GM23338 (cell line): Measurements from ENCODE around the gene PISD. TPM values are rescaled to one million over a fixed set of nuclear protein-coding genes. Genes with fewer than 3 reads are reported as not detected.

Experiments
- ATAC-seq: fragments of 200-7000 bp; cut with Tn5 transposase; 3 replicates; pipeline ENCODE4 v1.9.1; 2020
- DNase-seq: peaks from one replicate; pipeline ENCODE4 v3.0.0-alpha.2; 2015; ENCODE audit warnings: low spot score
- H2AFZ ChIP-seq: fragments of 200-600 bp; sonication (generic); 2 replicates; pipeline ENCODE4 v1.8.0; 2016; ENCODE audit warnings: antibody characterized with exemption, mild to moderate bottlenecking, moderate library complexity
- H3F3A ChIP-seq: fragments of 200-600 bp; sonication (generic); replicated peaks from 2 replicates; pipeline ENCODE4 v1.8.0; 2017; ENCODE audit warnings: antibody characterized with exemption, mixed run types, low read depth
- H3K27ac ChIP-seq: fragments of 200-600 bp; sonication (generic); 2 replicates; pipeline ENCODE4 v1.6.1; 2016; ENCODE audit warnings: low read depth
- H3K27me3 ChIP-seq: fragments of 200-600 bp; sonication (generic); 2 replicates; pipeline ENCODE4 v1.8.0; 2016; ENCODE audit warnings: mild to moderate bottlenecking, mixed run types, moderate library complexity; ENCODE audit not compliant: insufficient read depth
- H3K36me3 ChIP-seq: fragments of 200-600 bp; sonication (generic); 2 replicates; pipeline ENCODE4 v1.8.0; 2016; ENCODE audit warnings: mild to moderate bottlenecking; ENCODE audit not compliant: insufficient read depth
- H3K4me1 ChIP-seq: fragments of 200-600 bp; sonication (generic); 2 replicates; pipeline ENCODE4 v1.8.0; 2016; ENCODE audit warnings: mild to moderate bottlenecking, moderate library complexity; ENCODE audit not compliant: insufficient read depth
- H3K4me2 ChIP-seq: fragments of 200-600 bp; sonication (generic); 2 replicates; pipeline ENCODE4 v1.7.1; 2017; ENCODE audit warnings: mixed run types
- H3K4me3 ChIP-seq: fragments of 200-600 bp; sonication (generic); 2 replicates; pipeline ENCODE4 v1.6.1; 2016; ENCODE audit warnings: mixed run types
- H3K79me2 ChIP-seq: fragments of 200-600 bp; sonication (generic); replicated peaks from 2 replicates; pipeline ENCODE4 v1.8.0; 2017; ENCODE audit warnings: mild to moderate bottlenecking; ENCODE audit not compliant: insufficient read depth
- H3K9me2 ChIP-seq: fragments of 200-600 bp; sonication (generic); 2 replicates; pipeline ENCODE4 v1.8.0; 2017; ENCODE audit not compliant: insufficient read depth
- H4K20me1 ChIP-seq: fragments of 200-600 bp; sonication (generic); replicated peaks from 2 replicates; pipeline ENCODE4 v1.8.0; 2017; ENCODE audit warnings: mild to moderate bottlenecking; ENCODE audit not compliant: insufficient read depth
- H3K27ac Mint-ChIP-seq: 2 replicates; pipeline ENCODE4 v1.8.0; 2020; ENCODE audit warnings: inconsistent platforms, mild to moderate bottlenecking, moderate library complexity, mixed read lengths
- H3K27me3 Mint-ChIP-seq: 3 replicates; pipeline ENCODE4 v1.8.0; 2022; ENCODE audit warnings: low read depth, mild to moderate bottlenecking, moderate library complexity, mixed read lengths, inconsistent platforms; ENCODE audit not compliant: insufficient read depth, poor library complexity
- H3K36me3 Mint-ChIP-seq: 3 replicates; pipeline ENCODE4 v1.8.0; 2021; ENCODE audit warnings: low read depth, mild to moderate bottlenecking, inconsistent platforms, moderate library complexity, mixed read lengths
- H3K4me1 Mint-ChIP-seq: 3 replicates; pipeline ENCODE4 v1.8.0; 2020; ENCODE audit warnings: mild to moderate bottlenecking, inconsistent platforms, mixed read lengths
- H3K4me3 Mint-ChIP-seq: 3 replicates; pipeline ENCODE4 v1.8.0; 2021; ENCODE audit warnings: moderate library complexity, mild to moderate bottlenecking, inconsistent platforms, mixed read lengths
- H3K9me3 Mint-ChIP-seq: 3 replicates; pipeline ENCODE4 v1.8.0; 2020; ENCODE audit warnings: moderate library complexity, mild to moderate bottlenecking, inconsistent platforms, mixed read lengths
- CREB1 ChIP-seq: fragments of 250-450 bp; sonication (Bioruptor Pico); IDR thresholded peaks from 2 replicates; pipeline ENCODE4 v1.5.0; 2020; ENCODE audit warnings: low read depth, mild to moderate bottlenecking, moderate library complexity
- EZH2 ChIP-seq: fragments of 200-600 bp; sonication (generic); IDR thresholded peaks from one replicate; pipeline ENCODE4 v1.8.0; 2017; ENCODE audit warnings: antibody characterized with exemption, mild to moderate bottlenecking, low read depth; ENCODE audit not compliant: unreplicated experiment
- EZH2phosphoT487 ChIP-seq: fragments of 200-600 bp; sonication (generic); IDR thresholded peaks from one replicate; pipeline ENCODE4 v1.8.1; 2018; ENCODE audit warnings: antibody characterized with exemption; ENCODE audit not compliant: unreplicated experiment
- JUNB ChIP-seq: IDR thresholded peaks from one replicate; pipeline ENCODE4 v1.6.1; 2016; ENCODE audit warnings: antibody characterized with exemption; ENCODE audit not compliant: unreplicated experiment
- NANOG ChIP-seq: IDR thresholded peaks from 2 replicates; pipeline ENCODE4 v1.6.1; 2016; ENCODE audit warnings: antibody characterized with exemption, borderline replicate concordance
- POLR2AphosphoS5 ChIP-seq: IDR thresholded peaks from 2 replicates; pipeline ENCODE4 v1.6.1; 2016; ENCODE audit warnings: antibody characterized with exemption, low read depth
- STAT1 ChIP-seq: IDR thresholded peaks from one replicate; pipeline ENCODE4 v1.6.1; 2016; ENCODE audit warnings: antibody characterized with exemption; ENCODE audit not compliant: unreplicated experiment
- ZNF114 ChIP-seq: fragments of 250-450 bp; sonication (Bioruptor Pico); IDR thresholded peaks from 2 replicates; pipeline ENCODE4 v1.5.0; 2020; ENCODE audit warnings: mild to moderate bottlenecking, moderate library complexity
- ZNF331 ChIP-seq: fragments of 250-450 bp; sonication (Bioruptor Pico); IDR thresholded peaks from 2 replicates; pipeline ENCODE4 v1.5.0; 2020; ENCODE audit warnings: low read depth, mild to moderate bottlenecking, moderate library complexity
- ZNF462 ChIP-seq: fragments of 250-450 bp; sonication (Bioruptor Pico); IDR thresholded peaks from 2 replicates; pipeline ENCODE4 v1.5.0; 2020; ENCODE audit warnings: mild to moderate bottlenecking, moderate library complexity
- polyA plus RNA-seq: library from polyadenylated mRNA; unstranded; fragments of >200 nt; fragmentation: Nextera tagmentation; extraction: Ambion mirVana; gene quantifications from 2 replicates; pipeline ENCODE4 v1.2.1, GENCODE V29; 2016
- total RNA-seq: library from RNA; depleted of rRNA; stranded (reverse); fragments of >200 nt; shearing (Covaris generic); gene quantifications from 2 replicates; pipeline ENCODE4 v1.2.3, GENCODE V29; 2014
- TF ChIP-seq, protein P1 (sequence below): IDR thresholded peaks from one replicate; pipeline ENCODE4 v1.6.1; 2018; ENCODE audit warnings: antibody characterized with exemption; ENCODE audit not compliant: unreplicated experiment
- TF ChIP-seq, protein P2 (sequence below), 2 experiments: fragments of 200-600 bp in 1 of 2; sonication (generic) in 1 of 2; conservative IDR thresholded peaks; 2 replicates each; pipeline versions ENCODE4 v1.5.1 to v1.6.1; 2016 to 2017; ENCODE audit warnings: antibody characterized with exemption in 2 of 2, low read depth in 2 of 2, mild to moderate bottlenecking in 2 of 2, moderate library complexity in 1 of 2

The PISD gene
- total and polyA plus RNA-seq, 2 experiments from 2014 or later = 43.1 to 54.5 TPM

DNA sequence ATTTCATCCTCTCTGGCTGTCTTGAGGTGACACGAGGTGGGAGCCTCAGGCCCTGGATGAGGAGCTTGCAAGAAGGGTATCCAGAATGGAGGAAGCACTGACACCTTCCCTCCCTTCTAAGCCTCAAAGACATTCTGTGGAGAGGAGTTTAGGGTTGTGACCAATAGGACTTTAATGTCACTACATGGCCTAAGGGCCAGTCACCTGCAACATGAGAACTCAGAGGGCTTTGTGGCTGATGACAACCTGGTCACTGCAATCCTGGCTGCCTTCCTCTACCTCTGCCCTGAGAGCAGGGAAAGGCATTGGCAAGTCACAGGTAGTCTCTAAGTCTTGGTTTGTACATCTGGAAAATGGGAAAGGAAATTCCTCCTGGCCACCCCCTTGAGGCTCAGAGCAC is 33.7 kb downstream of the PISD start:
- no peaks in the 10 kb centered on the region for H3K36me3 ChIP-seq
- no peak overlapping the region for H3K27ac Mint-ChIP-seq
- H3K4me3 Mint-ChIP-seq = no peak overlapping the region
- H3K27me3 ChIP-seq = no peaks in the 10 kb centered on the region
- no peaks in the 10 kb centered on the region for H3K36me3 Mint-ChIP-seq
- peaks cover 10% of the 10 kb centered on the region for H3K27me3 Mint-ChIP-seq
- peaks cover 81% of the 10 kb centered on the region for H3K79me2 ChIP-seq
- H2AFZ ChIP-seq = no peak overlapping the region
- H3K4me1 ChIP-seq = peaks cover 19% of the 10 kb centered on the region
- no peak overlapping the region for H3K27ac ChIP-seq
- H3F3A ChIP-seq = peaks cover 11% of the 10 kb centered on the region
- H3K9me3 Mint-ChIP-seq = no peaks in the 10 kb centered on the region
- H4K20me1 ChIP-seq = peaks cover 25% of the 10 kb centered on the region
- no peak overlapping the region for H3K4me3 ChIP-seq
- H3K4me2 ChIP-seq = no peak overlapping the region
- TF ChIP-seq, protein P1, sequence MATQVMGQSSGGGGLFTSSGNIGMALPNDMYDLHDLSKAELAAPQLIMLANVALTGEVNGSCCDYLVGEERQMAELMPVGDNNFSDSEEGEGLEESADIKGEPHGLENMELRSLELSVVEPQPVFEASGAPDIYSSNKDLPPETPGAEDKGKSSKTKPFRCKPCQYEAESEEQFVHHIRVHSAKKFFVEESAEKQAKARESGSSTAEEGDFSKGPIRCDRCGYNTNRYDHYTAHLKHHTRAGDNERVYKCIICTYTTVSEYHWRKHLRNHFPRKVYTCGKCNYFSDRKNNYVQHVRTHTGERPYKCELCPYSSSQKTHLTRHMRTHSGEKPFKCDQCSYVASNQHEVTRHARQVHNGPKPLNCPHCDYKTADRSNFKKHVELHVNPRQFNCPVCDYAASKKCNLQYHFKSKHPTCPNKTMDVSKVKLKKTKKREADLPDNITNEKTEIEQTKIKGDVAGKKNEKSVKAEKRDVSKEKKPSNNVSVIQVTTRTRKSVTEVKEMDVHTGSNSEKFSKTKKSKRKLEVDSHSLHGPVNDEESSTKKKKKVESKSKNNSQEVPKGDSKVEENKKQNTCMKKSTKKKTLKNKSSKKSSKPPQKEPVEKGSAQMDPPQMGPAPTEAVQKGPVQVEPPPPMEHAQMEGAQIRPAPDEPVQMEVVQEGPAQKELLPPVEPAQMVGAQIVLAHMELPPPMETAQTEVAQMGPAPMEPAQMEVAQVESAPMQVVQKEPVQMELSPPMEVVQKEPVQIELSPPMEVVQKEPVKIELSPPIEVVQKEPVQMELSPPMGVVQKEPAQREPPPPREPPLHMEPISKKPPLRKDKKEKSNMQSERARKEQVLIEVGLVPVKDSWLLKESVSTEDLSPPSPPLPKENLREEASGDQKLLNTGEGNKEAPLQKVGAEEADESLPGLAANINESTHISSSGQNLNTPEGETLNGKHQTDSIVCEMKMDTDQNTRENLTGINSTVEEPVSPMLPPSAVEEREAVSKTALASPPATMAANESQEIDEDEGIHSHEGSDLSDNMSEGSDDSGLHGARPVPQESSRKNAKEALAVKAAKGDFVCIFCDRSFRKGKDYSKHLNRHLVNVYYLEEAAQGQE = no peak
- TF ChIP-seq, protein P2, sequence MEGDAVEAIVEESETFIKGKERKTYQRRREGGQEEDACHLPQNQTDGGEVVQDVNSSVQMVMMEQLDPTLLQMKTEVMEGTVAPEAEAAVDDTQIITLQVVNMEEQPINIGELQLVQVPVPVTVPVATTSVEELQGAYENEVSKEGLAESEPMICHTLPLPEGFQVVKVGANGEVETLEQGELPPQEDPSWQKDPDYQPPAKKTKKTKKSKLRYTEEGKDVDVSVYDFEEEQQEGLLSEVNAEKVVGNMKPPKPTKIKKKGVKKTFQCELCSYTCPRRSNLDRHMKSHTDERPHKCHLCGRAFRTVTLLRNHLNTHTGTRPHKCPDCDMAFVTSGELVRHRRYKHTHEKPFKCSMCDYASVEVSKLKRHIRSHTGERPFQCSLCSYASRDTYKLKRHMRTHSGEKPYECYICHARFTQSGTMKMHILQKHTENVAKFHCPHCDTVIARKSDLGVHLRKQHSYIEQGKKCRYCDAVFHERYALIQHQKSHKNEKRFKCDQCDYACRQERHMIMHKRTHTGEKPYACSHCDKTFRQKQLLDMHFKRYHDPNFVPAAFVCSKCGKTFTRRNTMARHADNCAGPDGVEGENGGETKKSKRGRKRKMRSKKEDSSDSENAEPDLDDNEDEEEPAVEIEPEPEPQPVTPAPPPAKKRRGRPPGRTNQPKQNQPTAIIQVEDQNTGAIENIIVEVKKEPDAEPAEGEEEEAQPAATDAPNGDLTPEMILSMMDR (conservative IDR thresholded peaks at IDR 0.05; ENCODE audit: low read depth in 2 of 2) = no peak
- TF ChIP-seq CREB1 (CRISPR knock-in tag) (no peak), POLR2AphosphoS5 (no peak), JUNB (no peak), STAT1 (no peak), EZH2 (no peak), ZNF462 (CRISPR knock-in tag) (no peak), NANOG (no peak), ZNF114 (CRISPR knock-in tag) (no peak), EZH2phosphoT487 (no peak), ZNF331 (CRISPR knock-in tag) (no peak)
- no peaks in the 10 kb centered on the region for H3K9me2 ChIP-seq
- no peak for ATAC-seq
- DNase-seq = no peak
- H3K4me1 Mint-ChIP-seq = peaks cover 50% of the 10 kb centered on the region
